SH-SY5Y (cell line): ENCODE data around the gene KRT32.

ENCODE experiments used
- GATA2 ChIP-seq: IDR thresholded peaks from 2 replicates; pipeline ENCODE4 v1.6.1; 2011; ENCODE audit warnings: mild to moderate bottlenecking, low read depth, low read length
- GATA3 ChIP-seq: IDR thresholded peaks from 2 replicates; pipeline ENCODE4 v1.6.1; 2011; ENCODE audit warnings: low read depth, mild to moderate bottlenecking, low read length, moderate library complexity

GRCh38 chr17:41474863-41475262 lies 7.7 kb upstream of the KRT32 start:
- TF ChIP-seq GATA2, result no peak
- no peak for TF ChIP-seq GATA3
